Ovary (tissue), 3 donors: ENCODE data around the gene RAB34.

Experiments used
- EP300 ChIP-seq: sonication (generic); formaldehyde crosslinking; IDR thresholded peaks from one replicate; pipeline ENCODE4 v1.6.1; 2017; ENCODE audit warnings: antibody characterized with exemption
- POLR2A ChIP-seq: fragments of 450-650 bp; IDR thresholded peaks from one replicate; pipeline ENCODE4 v1.6.1; 2017; ENCODE audit warnings: antibody characterized with exemption, mild to moderate bottlenecking, moderate library complexity
- TF ChIP-seq, protein P1 (sequence below), 3 donors: fragments of 450-650 bp in 2 of 3; fragments of 200-600 bp in 1 of 3; IDR thresholded peaks; one replicate each; pipeline versions ENCODE4 v1.5.1 to v1.8.0; 2016 to 2022; ENCODE audit warnings: antibody characterized with exemption in 3 of 3, mild to moderate bottlenecking in 1 of 3
- donor health status: DM: no; HTN: no; CAD: no.

DNA sequence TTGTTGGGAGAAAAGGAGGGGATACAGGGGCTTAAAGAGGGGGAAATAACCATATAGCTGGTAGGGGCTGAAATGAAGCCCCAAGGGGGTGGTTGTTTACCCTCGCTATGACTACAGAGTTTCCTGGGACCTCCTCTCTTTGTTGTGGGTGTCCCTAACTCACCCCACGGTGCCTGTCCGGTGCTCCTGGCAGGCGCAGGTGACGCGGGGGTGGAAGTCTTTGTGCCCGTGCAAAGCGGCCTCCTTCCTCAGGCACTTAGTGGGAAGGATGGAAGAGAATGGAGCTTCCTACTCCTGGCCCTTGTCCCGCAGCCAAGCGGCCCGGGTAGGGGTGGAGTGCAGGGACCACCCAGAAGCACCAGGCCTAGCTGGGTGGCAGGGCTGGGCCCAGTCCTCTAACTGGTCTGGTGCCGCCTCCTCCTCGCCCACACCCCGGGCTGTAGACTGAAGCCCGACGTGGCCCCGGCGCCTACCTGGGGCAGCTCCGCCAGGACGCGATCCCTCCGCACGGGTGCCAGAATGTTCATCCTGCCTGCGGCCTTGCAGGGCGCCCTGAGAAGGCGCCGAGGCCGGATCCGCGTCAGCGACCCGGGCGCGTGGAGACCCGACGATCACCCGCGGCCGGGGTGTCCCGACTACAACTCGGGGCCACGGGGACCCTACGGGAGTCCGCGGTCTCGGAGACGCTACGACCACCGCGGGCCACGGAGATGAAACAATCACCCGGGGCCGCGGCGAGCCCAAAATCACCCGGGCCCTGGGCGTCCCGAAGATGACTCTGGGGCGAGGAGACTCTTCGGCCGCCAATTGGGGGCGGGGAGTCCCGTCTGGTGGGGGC lies 709 bp downstream of the RAB34 start:
- TF ChIP-seq POLR2A, result peak; percentile 11
- TF ChIP-seq, protein P1, sequence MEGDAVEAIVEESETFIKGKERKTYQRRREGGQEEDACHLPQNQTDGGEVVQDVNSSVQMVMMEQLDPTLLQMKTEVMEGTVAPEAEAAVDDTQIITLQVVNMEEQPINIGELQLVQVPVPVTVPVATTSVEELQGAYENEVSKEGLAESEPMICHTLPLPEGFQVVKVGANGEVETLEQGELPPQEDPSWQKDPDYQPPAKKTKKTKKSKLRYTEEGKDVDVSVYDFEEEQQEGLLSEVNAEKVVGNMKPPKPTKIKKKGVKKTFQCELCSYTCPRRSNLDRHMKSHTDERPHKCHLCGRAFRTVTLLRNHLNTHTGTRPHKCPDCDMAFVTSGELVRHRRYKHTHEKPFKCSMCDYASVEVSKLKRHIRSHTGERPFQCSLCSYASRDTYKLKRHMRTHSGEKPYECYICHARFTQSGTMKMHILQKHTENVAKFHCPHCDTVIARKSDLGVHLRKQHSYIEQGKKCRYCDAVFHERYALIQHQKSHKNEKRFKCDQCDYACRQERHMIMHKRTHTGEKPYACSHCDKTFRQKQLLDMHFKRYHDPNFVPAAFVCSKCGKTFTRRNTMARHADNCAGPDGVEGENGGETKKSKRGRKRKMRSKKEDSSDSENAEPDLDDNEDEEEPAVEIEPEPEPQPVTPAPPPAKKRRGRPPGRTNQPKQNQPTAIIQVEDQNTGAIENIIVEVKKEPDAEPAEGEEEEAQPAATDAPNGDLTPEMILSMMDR (IDR thresholded peaks at IDR 0.05), result no peak
- no peak for TF ChIP-seq EP300
